ENCODE measurements around the gene ABLIM2. TPM values are rescaled to one million over a fixed set of nuclear protein-coding genes. Genes with fewer than 3 reads are reported as not detected.
A peak's percentile ranks its signal among the peaks of the same experiment; 100 is the strongest.

Gene ABLIM2
- total and polyA plus RNA-seq, 2 experiments from 2014 or later, result 4.9 to 5.8 TPM

DNA sequence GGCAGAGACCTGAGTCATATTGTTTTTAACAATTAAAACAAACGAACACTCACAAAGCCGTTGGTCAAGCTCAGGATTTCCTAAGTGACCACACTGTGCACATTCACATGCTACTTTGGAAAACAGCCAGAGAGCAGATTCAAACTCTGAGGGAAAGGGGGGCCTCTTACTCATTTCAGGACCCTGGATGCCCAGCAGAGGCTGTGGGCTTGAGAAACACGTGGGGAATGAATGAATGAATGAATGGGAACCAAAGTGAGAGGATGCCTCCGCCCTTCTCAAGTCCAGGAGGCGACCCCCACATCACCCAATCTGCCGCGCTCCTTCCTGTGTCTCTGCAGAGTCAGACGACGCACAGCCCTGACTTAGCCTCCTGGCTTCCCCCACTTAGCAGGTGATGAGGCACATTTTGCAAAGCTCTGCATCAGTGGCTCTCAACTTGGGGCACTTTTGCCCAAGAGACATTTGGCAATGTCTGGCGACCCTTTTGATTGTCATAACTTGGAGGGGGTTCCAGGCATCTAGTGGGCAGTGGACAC is 76.0 kb downstream of the ABLIM2 start:
- Histone ChIP-seq H3K9me3 (ENCODE audit: low read depth) (no peaks in the 10 kb centered on the region), H3K4me1 (ENCODE audit: low read depth) (peaks cover 22% of the 10 kb centered on the region), H3K27ac (no peak overlapping the region), H3K4me3 (no peak overlapping the region), H3K36me3 (no peaks in the 10 kb centered on the region), H3K27me3 (no peaks in the 10 kb centered on the region)
- no peak for TF ChIP-seq CTCF (IDR thresholded peaks at IDR 0.05; ENCODE audit: low read depth, low read length)
- peak in 1 of 2 donors; percentile 25 for DNase-seq (ENCODE audit: low read depth in 1 of 2, low spot score in 1 of 2)

DNA sequence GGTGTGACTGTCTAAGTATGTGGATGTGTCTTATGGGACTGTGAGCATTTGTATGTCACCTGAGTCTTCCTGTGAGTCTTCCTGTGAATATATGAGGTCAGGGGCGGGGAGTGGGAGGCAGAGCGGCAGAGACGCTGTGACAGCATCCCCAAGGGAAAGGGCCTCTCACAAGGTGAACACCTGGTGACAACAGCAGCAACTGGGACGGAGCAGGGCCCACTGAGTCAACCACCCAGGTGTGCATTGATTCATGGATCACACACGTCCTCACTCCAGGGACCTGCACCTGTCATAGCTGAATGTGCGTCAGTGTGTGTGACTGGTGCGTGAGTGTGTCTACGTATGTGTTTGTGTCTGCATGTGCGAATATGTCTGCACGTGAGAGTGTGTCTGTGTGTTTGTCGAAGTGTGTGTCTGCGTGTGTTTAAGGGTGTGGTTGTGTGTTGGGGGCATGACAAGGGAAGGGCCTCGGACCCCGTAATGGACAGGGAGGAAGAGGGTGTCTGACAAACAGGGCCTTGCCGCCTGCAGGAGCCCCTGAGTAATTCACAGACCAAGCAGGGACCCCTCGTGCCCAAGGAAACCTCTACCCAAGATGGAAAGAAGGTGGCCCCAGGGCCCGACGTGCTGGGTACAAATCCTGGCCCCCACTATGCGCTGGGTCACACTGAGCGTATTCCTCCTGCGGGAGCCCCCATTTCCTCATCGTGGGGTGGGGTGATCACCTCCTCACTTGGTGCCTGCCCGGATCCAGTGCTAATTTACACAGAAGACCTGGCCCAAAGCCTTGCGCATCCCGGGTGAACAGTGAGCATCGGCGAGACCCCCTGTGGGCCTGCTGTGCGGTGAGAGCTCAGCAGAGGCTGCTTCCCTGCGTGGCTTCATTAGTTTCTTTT is 76.7 kb downstream of the ABLIM2 start:
- TF ChIP-seq CTCF (IDR thresholded peaks at IDR 0.05; ENCODE audit: low read depth, low read length), result no peak
- peaks cover 22% of the 10 kb centered on the region for H3K4me1 ChIP-seq (ENCODE audit: low read depth)

DNA sequence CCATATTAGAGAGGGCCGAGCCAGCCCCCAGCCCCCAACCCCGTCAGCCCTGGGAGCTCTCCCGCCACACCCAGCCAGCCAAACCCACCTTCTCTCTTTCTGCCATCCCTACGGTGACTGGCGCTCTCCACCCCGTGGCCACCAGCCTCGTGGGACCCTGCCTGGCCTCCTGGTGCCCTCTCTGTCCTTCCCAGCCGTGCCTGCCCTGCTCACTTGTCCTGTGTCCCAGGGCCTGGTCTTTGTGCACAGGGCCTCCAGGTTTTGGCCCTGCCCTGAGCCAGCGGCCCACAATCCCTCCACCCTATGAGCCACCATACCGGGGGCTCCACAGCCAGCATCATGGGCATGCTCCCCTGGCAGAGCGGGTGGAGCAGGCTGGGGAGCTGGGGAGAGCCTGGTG is 77.4 kb downstream of the ABLIM2 start:
- no peak for TF ChIP-seq CTCF (IDR thresholded peaks at IDR 0.05; ENCODE audit: low read depth, low read length)
- no peak for DNase-seq (ENCODE audit: low read depth in 1 of 2, low spot score in 1 of 2)
- no peaks in the 10 kb centered on the region for H3K27me3 ChIP-seq
- no peaks in the 10 kb centered on the region for H3K9me3 ChIP-seq (ENCODE audit: low read depth)
- H3K27ac ChIP-seq, result peak overlapping the region; percentile 79
- H3K4me1 ChIP-seq (ENCODE audit: low read depth), result peaks cover 22% of the 10 kb centered on the region
- H3K36me3 ChIP-seq, result no peaks in the 10 kb centered on the region
- H3K4me3 ChIP-seq, result no peak overlapping the region

More for the DNA sequence above, 76.7 kb downstream of the ABLIM2 start:
- Histone ChIP-seq H3K27ac (no peak overlapping the region), H3K36me3 (no peaks in the 10 kb centered on the region), H3K4me3 (no peak overlapping the region), H3K9me3 (ENCODE audit: low read depth) (no peaks in the 10 kb centered on the region), H3K27me3 (no peaks in the 10 kb centered on the region)
- DNase-seq (ENCODE audit: low read depth in 1 of 2, low spot score in 1 of 2), result no peak

- Histone ChIP-seq H3K4me3 (no peak overlapping the region), H3K27ac (peak overlapping the region; percentile 79), H3K36me3 (no peaks in the 10 kb centered on the region), H3K4me1 (ENCODE audit: low read depth) (peaks cover 22% of the 10 kb centered on the region), H3K9me3 (ENCODE audit: low read depth) (no peaks in the 10 kb centered on the region), H3K27me3 (no peaks in the 10 kb centered on the region)
- DNase-seq (ENCODE audit: low read depth in 1 of 2, low spot score in 1 of 2), result no peak
- TF ChIP-seq CTCF (IDR thresholded peaks at IDR 0.05; ENCODE audit: low read depth, low read length), result no peak
Observed at GRCh38 chr4:8080754-8081065, 77.9 kb downstream of the ABLIM2 start.

DNA sequence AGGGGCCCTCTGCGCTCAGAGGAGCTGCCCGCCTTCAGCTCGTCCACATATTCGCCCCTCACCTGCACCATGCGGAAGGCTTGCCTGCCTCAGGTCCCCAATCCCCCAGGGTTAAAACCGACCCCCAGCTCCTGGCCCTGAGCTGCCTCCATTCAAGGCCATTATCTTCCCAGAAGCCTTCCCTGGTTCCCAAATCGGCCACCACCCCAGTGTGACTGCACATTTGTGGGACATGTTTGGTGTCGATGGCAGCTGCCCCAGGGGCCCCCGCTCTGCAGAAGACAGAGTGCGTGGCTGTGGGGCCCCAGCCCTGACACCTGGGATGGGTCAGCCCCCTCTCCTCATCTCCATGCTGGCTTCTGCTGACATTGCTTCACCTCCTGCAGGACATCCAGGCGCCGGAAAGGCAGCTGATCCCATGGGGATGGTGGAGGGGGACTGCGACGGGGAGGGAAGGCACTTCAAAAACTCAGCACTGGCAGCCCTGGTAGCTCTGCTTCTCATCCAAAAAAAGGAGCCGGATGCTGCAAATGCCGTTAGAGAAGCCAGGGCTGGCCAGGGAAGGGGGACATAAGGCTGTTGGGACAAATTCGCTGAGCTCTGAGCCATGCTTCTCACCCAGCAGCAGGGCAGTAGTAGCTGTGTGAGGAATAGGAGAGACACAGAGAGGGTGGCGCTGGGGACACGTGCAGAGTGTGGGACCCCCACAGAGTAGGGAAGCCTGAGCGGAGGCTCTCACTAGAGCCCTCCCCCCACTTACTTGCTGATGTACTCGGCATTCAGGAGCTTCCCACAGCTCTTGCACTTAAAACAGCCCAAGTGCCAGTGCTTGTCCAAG is 78.5 kb downstream of the ABLIM2 start:
- peak in 1 of 2 donors; percentile 80 for DNase-seq (ENCODE audit: low read depth in 1 of 2, low spot score in 1 of 2)
- peaks cover 22% of the 10 kb centered on the region for H3K4me1 ChIP-seq (ENCODE audit: low read depth)
- H3K27me3 ChIP-seq, result no peaks in the 10 kb centered on the region
- no peaks in the 10 kb centered on the region for H3K36me3 ChIP-seq
- no peak for TF ChIP-seq CTCF (IDR thresholded peaks at IDR 0.05; ENCODE audit: low read depth, low read length)
- no peaks in the 10 kb centered on the region for H3K9me3 ChIP-seq (ENCODE audit: low read depth)
- H3K27ac ChIP-seq, result peak overlapping the region; percentile 79
- H3K4me3 ChIP-seq, result no peak overlapping the region

Data from cardiac muscle cell (in vitro differentiated cells and primary cell).